CD4-positive, alpha-beta T cell treated with Interleukin-6 for 4 hours (primary cell): ENCODE measurements around the gene PLEKHG4B.
"Not testable (repeated sequence)": the region's sequence is repeated elsewhere in the genome, so short reads cannot be mapped to it uniquely, and the experiment has no call there.

Source experiments
- DNase-seq: peaks from one replicate; pipeline ENCODE4 v3.0.0-alpha.2; 2020; ENCODE audit warnings: mixed read lengths

PLEKHG4B gene, protein sequence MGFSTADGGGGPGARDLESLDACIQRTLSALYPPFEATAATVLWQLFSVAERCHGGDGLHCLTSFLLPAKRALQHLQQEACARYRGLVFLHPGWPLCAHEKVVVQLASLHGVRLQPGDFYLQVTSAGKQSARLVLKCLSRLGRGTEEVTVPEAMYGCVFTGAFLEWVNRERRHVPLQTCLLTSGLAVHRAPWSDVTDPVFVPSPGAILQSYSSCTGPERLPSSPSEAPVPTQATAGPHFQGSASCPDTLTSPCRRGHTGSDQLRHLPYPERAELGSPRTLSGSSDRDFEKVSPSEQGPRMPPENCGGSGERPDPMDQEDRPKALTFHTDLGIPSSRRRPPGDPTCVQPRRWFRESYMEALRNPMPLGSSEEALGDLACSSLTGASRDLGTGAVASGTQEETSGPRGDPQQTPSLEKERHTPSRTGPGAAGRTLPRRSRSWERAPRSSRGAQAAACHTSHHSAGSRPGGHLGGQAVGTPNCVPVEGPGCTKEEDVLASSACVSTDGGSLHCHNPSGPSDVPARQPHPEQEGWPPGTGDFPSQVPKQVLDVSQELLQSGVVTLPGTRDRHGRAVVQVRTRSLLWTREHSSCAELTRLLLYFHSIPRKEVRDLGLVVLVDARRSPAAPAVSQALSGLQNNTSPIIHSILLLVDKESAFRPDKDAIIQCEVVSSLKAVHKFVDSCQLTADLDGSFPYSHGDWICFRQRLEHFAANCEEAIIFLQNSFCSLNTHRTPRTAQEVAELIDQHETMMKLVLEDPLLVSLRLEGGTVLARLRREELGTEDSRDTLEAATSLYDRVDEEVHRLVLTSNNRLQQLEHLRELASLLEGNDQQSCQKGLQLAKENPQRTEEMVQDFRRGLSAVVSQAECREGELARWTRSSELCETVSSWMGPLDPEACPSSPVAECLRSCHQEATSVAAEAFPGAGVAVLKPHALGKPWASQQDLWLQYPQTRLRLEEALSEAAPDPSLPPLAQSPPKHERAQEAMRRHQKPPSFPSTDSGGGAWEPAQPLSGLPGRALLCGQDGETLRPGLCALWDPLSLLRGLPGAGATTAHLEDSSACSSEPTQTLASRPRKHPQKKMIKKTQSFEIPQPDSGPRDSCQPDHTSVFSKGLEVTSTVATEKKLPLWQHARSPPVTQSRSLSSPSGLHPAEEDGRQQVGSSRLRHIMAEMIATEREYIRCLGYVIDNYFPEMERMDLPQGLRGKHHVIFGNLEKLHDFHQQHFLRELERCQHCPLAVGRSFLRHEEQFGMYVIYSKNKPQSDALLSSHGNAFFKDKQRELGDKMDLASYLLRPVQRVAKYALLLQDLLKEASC (N-terminal part only)

DNA sequence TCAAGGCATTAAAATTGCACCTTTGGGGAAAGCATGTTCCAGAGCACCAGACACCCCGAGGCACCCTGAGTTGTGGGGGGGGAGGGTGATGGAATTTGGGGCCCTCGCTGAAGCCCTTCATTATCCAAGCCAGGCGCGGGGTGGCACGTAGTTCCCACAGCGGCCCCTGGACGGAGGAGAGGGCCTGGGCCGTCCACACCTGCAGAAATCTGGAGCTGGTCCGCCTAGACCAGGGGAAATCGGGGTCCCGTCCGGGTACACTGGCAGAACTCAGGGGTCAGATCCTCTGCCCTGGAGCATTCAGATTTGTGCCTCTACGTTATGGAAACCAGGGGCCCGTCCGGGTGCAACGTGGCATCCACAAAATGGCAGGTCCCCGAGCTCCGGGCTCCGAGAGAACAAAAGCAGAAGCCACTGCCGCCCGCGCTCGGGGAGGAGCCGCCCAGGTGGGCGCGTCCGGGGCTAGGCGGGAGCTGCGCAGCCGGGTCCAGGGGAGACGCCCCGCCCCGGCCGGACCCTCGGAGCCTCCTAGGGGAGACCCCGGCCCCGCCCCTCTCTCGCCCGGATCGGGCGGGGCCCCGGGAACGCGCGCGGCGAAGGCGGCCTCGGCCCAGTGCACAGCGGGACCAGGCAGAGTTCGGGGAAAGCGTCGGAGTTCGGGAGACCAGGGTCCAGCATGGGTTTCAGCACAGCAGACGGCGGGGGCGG lies at the start of gene PLEKHG4B:
Gene PLEKHG4B, plus strand, starts transcription at position 613 of the 708 bp plus-strand sequence. Its CDS starts 64 bp downstream, at position 677.
- no peak for DNase-seq

GRCh38 chr5:42250-42649 lies 49.7 kb upstream of the PLEKHG4B start:
- no peak for DNase-seq

DNA sequence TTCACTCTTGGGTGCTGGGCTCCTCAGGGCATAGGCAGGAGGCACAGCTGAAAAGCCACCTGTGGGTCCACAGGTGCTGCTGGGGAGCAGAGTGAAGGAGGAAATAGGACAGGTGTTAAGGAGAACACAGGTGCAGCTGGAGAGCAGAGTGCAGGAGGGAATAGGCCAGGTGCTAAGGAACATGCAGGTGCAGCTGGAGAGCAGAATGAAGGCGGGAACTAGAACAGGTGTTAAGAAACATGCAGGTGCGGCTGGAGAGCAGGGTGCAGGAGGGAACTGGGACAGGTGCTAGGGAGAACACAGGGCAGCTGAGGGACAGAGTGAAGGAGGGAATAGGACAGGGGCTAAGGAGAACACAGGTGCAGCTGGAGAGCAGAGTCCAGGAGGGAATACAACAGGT lies 43.8 kb upstream of the PLEKHG4B start:
- DNase-seq, result no peak

GRCh38 chr5:49530-49929 lies 42.4 kb upstream of the PLEKHG4B start:
- not testable (repeated sequence) for DNase-seq

DNA sequence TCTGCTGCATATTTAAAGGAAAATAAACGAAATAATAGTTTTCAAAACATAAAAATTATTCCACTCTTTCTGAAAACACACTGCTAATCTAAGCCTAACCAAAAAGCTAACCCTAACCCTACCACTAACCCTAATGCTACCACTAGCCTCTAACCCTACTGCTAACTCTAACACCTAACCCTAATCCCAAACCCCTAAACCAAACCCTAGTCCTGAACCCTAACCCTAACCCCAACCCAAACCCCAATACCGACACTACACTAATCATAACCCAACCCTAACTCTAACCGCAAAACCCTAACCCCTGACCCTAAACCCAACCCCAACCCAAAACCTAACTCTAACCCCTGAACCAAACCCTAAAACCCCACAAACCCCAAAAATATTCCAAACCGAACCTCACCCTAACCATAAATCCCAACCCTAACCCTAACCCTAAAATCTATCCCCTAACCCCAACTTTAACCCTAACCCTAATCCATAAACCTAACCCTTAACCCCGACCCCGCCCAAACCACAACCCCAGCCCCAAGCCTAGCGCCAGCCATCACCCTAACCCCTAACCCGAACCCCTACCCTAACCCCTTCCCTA lies 41.9 kb upstream of the PLEKHG4B start:
- DNase-seq, result no peak

DNA sequence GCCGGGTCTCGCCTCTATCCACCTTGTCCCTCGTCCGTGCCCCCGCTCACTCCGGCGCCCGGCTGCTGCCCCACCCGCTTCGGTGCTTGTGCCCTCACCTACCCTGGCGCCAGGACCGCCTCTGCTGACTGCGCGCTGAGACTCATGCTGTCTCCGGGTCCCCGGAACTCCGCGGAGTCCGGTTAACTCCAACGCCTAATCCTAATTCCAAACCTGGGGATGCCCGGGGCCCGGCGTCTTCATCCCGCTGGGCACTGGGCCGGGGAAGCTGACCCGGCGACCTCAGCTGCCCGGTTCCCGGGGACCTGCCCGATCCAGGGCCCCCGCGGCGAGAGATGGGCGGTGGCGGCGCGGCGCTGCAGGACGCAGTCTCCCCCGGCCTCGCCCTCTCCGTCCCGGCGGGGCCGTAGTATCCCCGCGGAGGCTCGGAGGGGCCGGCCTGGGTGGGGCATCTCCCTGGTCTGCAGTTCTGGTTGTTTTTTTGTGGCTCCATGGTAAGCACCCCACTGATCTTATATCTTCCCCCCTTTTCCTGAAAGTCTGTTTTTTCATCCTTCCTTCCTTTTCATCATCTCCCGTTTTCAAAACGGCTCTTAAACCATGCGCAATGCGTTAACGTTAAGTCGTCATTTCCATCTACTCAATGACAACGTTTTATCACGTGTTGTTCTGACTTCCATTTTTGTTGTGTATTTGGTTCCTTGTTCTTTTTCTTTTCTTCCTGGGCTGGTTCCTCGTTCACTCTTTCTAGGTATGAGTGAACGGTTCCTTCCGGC lies 41.1 kb upstream of the PLEKHG4B start:
- no peak for DNase-seq

DNA sequence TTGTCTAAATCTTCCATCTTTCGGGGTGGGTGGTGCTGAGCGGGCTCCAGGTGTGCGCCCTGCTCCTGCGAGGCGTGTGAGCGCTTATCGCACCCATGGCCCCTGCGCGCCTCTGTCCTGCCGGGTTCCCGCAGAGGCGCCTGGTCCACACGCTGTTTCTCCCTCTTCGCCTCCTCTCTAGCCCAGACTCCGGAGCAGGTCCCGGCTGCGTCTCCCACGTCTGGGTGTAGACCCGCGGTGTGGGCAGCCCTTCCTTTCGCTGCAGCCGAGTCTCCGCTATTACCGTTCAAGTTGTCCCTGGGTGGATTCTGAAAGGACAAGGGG lies 40.5 kb upstream of the PLEKHG4B start:
- no peak for DNase-seq

DNA sequence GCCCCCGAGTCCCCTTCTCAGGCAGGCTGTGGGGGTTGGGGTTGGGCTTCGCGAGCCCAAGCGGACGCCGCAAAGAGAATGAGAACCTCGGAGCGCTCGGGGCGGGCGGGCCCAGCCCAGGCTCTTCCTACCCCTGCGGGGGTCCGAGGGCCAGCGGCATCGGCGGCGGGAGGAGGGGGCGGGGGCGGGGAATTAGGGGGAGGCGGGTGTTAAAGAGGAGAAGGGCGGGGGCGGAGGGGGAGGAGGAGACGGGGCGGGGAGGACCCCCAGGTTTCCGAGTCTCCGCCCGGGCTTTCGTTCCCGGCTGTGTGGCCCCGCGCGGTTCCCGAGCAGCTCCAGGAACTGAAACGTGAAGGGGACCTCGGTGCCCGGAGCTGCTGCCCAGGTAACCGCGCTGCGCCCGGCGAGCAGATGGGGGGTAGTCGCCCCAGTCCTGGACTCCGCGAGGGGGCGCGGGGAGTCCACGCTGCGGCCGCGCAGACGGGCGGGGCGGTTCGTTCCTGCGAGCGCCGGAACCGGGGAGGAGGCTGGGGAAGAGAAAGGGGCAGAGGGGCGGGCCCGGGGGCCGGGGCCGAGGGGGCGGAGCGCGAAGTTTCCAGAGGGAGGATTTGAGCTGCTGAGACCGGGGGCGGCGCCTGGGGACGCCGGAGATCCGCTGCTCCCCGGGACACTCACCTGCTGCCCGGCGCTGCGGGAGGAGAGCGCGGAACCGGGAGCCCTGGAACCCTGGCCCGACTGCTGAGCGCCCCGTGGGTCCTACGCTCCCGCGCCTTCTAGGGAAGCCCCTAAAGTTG lies 38.4 kb upstream of the PLEKHG4B start:
- DNase-seq, result peak; percentile 32

DNA sequence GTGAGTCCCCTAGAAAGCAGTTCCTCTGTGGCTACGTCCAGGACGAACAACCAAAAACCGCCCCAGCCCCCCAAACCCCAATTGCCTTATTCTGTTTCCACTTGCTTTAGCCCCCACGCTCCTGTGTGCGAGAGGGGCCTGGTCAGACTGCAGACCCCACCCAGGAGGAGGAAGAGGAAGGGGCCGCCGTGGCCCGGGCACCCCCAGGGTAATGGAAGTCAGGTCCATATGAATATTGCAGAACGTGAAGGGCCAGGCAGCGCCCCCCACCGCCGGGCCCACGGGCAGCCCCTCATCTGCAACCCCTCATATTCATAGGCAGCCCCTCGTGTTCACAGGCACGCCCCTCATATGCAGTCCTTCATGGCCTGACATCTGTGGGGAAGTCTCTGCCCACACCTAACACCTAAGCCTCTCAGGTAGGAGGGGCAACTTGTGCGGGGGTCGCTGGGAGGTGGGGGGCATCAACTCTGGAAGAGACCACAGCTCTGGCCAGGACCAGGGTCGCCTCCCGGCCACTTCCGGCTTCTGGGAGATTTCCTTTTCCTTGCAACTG lies 37.7 kb upstream of the PLEKHG4B start:
- no peak for DNase-seq

GRCh38 chr5:54876-55569 lies 36.9 kb upstream of the PLEKHG4B start:
- DNase-seq, result no peak

DNA sequence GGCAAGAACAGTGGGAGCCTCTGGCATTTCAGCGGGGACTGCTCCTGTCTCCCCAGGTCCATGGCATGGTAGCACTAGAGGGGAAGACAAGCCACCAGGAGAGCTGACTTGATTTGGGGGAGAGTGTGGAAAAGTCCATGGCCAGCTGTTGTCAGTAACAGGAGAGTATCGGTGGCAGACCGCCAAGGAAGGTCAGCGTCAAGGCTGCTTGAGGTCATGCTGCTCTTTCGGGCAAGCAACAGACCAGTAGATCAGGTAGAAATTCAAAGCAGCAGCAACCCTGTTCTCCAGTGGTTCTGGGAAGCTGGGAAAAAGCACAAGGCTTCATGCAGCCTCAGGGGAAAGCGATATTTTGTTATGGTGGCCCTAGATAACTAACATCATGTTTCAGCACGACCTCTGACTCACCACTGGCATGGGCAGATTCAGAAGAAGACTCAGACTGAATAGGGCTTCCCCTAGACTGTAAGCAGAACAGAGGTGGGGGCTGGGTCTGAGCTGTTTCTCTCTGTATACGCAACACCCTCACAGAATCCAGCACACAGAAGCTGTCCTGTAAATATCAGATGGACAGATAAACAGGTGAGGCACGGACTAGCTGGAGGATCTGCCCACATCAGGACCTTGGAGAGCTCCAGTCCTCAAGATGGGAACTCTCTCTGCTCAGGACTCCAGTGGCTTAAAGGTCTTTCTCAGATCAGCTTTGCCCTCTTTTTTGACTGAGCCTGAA lies 35.2 kb upstream of the PLEKHG4B start:
- DNase-seq, result peak; percentile 6

- not testable (repeated sequence) for DNase-seq
These were observed 31.7 kb upstream of the PLEKHG4B start for GRCh38 chr5:60250-60649.

DNA sequence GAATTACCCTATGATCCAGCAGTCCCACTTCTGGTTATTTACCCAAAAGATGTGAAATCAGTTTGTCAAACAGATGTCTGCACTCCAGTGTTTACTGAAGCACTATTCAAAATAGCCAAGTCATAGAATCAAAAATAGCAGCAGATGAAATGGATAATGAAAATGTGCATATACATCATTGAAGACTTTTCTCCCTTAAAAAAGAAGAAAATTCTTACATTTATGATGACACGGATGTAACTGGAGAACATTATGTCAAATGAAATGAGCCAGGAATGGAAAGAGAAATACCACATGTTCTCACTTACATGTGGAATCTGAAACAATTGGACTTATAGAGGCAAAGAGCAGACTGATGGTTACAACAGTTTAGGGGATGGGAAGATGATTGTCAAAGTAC lies 21.5 kb upstream of the PLEKHG4B start:
- no peak for DNase-seq

- DNase-seq, result not testable (repeated sequence)
These were observed 19.4 kb upstream of the PLEKHG4B start for GRCh38 chr5:72316-73180.

DNA sequence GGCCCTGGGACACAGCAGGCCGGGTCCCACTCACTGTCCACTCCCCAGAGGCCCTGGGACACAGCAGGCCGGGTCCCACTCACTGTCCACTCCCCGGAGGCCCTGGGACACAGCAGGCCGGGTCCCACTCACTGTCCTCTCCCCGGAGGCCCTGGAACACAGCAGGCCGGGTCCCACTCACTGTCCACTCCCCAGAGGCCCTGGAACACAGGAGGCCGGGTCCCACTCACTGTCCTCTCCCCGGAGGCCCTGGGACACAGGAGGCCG lies 18.9 kb upstream of the PLEKHG4B start:
- not testable (repeated sequence) for DNase-seq

DNA sequence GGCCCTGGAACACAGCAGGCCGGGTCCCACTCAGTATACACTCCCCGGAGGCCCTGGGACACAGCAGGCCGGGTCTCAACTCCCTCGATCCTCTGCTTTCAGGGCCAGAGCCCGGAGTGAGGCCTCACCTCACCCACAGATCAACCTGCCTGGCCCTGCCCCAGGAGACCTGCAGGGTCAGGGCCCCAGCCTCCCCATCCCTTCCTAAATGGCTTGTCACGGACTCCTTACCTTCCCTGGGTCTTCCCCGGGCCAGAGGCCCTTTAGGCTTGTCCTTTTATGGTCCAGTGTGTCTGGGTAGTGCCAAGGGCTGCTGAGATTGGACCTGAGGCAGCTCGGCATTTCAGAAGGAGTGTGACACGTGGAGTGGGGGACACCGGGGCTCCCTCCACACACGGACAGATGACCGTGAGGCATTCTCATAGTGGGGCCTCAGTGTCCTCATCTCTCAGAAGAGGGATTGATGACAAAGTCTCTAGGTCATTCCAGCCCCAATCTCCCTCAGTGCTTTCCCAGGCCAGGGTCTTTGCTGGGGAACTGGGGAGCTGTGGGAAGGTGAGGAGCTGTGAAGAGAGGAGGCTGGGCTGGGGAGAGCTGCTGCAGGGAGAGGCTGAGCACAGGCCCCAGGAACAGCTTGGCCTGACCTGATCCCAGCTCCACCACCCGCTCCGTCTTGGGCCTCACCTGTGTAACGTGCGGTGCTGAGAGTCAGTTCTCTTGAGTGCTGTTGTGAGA lies 18.0 kb upstream of the PLEKHG4B start:
- DNase-seq, result no peak

DNA sequence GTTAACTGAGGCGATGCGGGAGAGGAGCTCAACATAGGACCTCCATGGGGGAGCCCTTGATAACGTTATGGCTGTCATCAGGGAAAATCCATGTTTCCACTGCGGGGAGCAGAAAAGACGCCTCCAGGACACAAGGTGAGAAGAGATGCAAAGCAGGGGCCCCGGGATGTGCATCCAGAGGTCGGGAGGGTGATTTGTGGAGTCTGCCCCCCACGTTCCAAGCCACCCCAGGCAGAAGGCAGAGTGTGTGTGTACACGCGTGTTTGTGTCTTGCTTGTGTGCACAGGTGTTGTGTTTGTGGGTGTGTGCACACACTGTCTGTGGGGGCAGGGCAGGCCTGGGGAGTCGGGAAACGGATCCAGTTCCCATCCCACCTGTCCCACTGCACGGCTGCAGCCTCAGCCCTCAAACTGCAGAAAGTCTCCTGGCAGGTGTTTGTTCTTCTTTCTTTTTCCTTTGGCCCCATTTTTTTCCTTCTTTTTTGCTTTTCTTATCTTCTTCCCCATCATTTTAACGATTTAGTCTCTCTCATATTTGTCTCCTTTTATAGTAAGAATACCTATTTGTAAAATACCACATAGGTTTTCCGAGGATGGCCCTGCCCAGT lies 17.4 kb upstream of the PLEKHG4B start:
- no peak for DNase-seq
